Measurements from ENCODE around the gene DGKH.

DNA sequence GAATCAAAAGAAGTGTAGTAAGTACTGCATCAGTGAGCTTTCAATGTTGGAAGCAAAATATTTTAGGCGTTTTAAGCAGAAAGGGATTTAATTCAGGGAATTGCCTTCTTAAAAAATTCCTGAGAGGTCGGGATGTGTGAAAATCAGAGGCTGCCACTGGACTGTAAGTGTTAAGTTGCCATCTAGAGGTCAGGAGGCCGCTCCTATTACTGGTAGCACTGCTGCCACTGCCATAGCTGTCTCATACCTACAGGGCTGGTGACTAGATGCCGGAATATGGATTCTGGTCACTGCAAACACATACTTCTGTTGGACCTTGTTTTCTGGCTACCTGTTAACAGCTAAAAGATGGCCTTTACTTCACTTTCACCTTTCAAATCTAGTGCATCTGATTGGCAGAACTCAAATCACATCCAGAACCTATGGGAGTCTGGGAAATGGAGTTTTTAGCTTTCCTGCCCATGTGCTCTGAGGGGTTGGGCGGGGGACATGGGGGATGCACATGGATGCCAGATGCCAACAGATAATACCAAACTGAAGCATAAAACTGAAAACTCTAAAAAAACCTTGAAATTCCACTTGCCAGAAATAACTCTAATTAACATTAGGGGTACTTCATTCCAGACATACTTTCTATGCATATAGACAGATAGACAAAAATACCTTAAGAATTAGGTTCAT, 29.8 kb downstream of the DGKH start:
- TF ChIP-seq POLR2A (IDR thresholded peaks at IDR 0.05; ENCODE audit: low read depth, low read length) (no peak), POLR2AphosphoS5 (IDR thresholded peaks at IDR 0.05; ENCODE audit: low read depth, low read length) (no peak), TAF1 (IDR thresholded peaks at IDR 0.05; ENCODE audit: low read depth, low read length) (no peak)
